Esophagus squamous epithelium (tissue), 5 donors: ENCODE measurements around the gene DIPK1B. TPM values are rescaled to one million over a fixed set of nuclear protein-coding genes. Genes with fewer than 3 reads are reported as not detected.

Source experiments
- DNase-seq: peaks from one replicate; lab custom pipeline; 2025; lab: John Stamatoyannopoulos, UW
- H3K27ac ChIP-seq, 4 donors: fragments of 200-600 bp; sonication (generic); one replicate each; pipeline ENCODE4 v1.5.1; 2016 to 2019; ENCODE audit warnings: mild to moderate bottlenecking in 1 of 4
- H3K27me3 ChIP-seq, 4 donors: fragments of 200-600 bp; sonication (generic); 1 replicate in 3 of 4; 2 replicates in 1 of 4; pipeline versions ENCODE4 v1.5.1 to v1.6.0; 2017 to 2021; ENCODE audit warnings: antibody characterized with exemption in 1 of 4
- H3K36me3 ChIP-seq, 3 donors: fragments of 200-600 bp; sonication (generic); one replicate each; pipeline ENCODE4 v1.5.1; 2016 to 2019
- H3K4me1 ChIP-seq, 3 donors: fragments of 200-600 bp; sonication (generic); one replicate each; pipeline ENCODE4 v1.5.1; 2017 to 2019
- H3K4me3 ChIP-seq, 4 donors: fragments of 200-600 bp; sonication (generic); 1 replicate in 3 of 4; 2 replicates in 1 of 4; pipeline ENCODE4 v1.5.1; 2016 to 2019; ENCODE audit warnings: mild to moderate bottlenecking in 2 of 4, moderate library complexity in 1 of 4
- H3K9me3 ChIP-seq, 3 donors: fragments of 200-600 bp; sonication (generic); one replicate each; pipeline ENCODE4 v1.5.1; 2016 to 2019
- CTCF ChIP-seq, 6 experiments: fragments of 450-650 bp in 4 of 6; fragments of 200-600 bp in 2 of 6; sonication (generic) in 2 of 6; IDR thresholded peaks; one replicate each; pipeline ENCODE4 v1.5.1; 2016 to 2019; ENCODE audit warnings: antibody characterized with exemption in 6 of 6, mild to moderate bottlenecking in 4 of 6, moderate library complexity in 4 of 6
- POLR2A ChIP-seq, 4 donors: fragments of 450-650 bp; IDR thresholded peaks; one replicate each; pipeline ENCODE4 v1.6.1; 2017; ENCODE audit warnings: antibody characterized with exemption in 4 of 4, mild to moderate bottlenecking in 4 of 4, moderate library complexity in 3 of 4
- WGBS, 2 donors: methylation state at CpG; one replicate each; pipeline ENCODE4 v1.1.5; 2018; 5-methylcytosine and 5-hydroxymethylcytosine counted together
- intact Hi-C: fragments of 100-400 bp; cut with DNase I; formaldehyde crosslinking; loops from one replicate; pipeline ENCODE4 v1.15.0; 2022
- total RNA-seq, 4 donors: library from RNA; depleted of rRNA; stranded (reverse); fragments of >200 nt; gene quantifications; one replicate each; pipeline ENCODE4 v1.1.0, GENCODE V29; 2016
- donor health status: DM: yes; HTN: yes; CAD: no.

Gene DIPK1B
- total RNA-seq, 4 donors from 2014 or later: 0.48 to 6.3 (median 1.1) TPM

DNA sequence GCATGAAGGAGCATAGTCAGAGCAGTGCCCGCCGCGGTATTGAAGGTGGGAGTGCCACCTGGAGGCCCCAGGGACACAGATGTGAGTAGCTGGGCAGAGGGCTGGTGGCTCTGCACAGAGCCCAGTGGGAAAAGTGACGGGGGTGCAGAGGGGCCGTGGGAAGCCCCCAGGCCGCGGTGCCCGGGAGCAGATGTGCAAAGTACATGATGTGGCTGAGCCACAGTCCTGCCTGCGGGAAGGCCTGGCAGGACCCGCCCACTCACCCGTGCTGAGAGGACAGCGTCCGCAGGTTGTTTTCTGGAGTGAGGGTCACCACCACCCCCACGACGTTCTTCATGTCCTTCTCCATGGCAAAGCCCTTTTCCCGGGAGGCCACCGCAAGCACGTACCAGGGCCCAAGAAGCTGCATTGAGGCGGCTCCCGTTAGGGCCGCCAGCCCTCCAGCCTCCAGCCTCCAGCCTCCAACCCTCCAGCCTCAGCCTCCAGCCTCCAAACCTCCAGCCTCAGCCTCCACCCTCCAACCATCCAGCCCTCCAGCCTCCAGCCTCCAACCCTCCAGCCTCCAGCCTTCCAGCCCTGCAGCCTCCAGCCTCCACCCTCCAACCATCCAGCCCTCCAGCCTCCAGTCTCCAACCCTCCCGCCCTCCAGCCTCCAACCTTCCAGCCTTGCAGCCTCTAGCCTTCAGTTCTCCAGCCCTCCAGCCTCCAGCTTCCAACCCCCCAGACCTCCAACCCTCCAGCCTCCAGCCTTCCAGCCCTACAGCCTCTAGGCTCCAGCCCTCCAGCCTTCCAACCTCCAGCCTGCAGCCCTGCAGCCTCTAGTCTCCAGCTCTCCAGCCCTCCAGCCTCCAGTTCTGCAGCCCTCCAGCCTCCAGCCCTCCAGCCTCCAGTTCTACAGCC is 35.0 kb downstream of the DIPK1B start:
- no peak overlapping the region for H3K27ac ChIP-seq
- peaks cover 0 to 10% (median 3%) of the 10 kb centered on the region in 3 donors for H3K9me3 ChIP-seq
- H3K36me3 ChIP-seq: no peaks in the 10 kb centered on the region
- H3K27me3 ChIP-seq: peaks cover 0 to 49% (median 6%) of the 10 kb centered on the region in 4 donors
- no peak for TF ChIP-seq POLR2A (IDR thresholded peaks at IDR 0.05)
- no peak for TF ChIP-seq CTCF (IDR thresholded peaks at IDR 0.05)
- intact Hi-C loops: no loop called here
- no peak overlapping the region for H3K4me3 ChIP-seq
- peaks cover 12 to 25% (median 12%) of the 10 kb centered on the region in 3 donors for H3K4me1 ChIP-seq
- DNase-seq: no peak
- WGBS, 2 donors: 81 to 86% methylated on average over 9 to 15 of the region's 22 CpGs

GRCh38 chr9:136748201-136748600 is 35.8 kb downstream of the DIPK1B start, which contains the start of gene LCN6:
Gene LCN6, minus strand, starts transcription at chr9:136748525. Its CDS starts 42 bp downstream, at chr9:136748483.
- Histone ChIP-seq H3K27me3 (peaks cover 0 to 42% (median 0%) of the 10 kb centered on the region in 4 donors), H3K36me3 (no peaks in the 10 kb centered on the region), H3K27ac (peak within 1 kb of the TSS in 3 of 4 donors; percentile 6 to 55 (median 43)), H3K4me1 (peaks cover 4 to 18% (median 4%) of the 10 kb centered on the region in 3 donors), H3K9me3 (peaks cover 0 to 10% (median 3%) of the 10 kb centered on the region in 3 donors), H3K4me3 (no peak within 1 kb of the TSS)
- intact Hi-C loops: no loop called here
- TF ChIP-seq POLR2A (IDR thresholded peaks at IDR 0.05): no peak
- 28 to 90% methylated on average over 2 to 3 of the region's 8 CpGs for WGBS, 2 donors
- no peak for DNase-seq

GRCh38 chr9:136748666-136749611 is 36.6 kb downstream of the DIPK1B start:
- Histone ChIP-seq H3K4me3 (no peak overlapping the region), H3K9me3 (peaks cover 0 to 10% (median 3%) of the 10 kb centered on the region in 3 donors), H3K4me1 (peaks cover 0 to 10% (median 0%) of the 10 kb centered on the region in 3 donors), H3K27me3 (peaks cover 0 to 42% (median 0%) of the 10 kb centered on the region in 4 donors), H3K36me3 (no peaks in the 10 kb centered on the region), H3K27ac (peak overlapping the region in 3 of 4 donors; percentile 6 to 55 (median 43))
- 73 to 75% methylated on average over 11 to 14 of the region's 21 CpGs for WGBS, 2 donors
- intact Hi-C loops: no loop called here
- TF ChIP-seq CTCF (IDR thresholded peaks at IDR 0.05) (no peak), POLR2A (IDR thresholded peaks at IDR 0.05) (no peak)
- no peak for DNase-seq

DNA sequence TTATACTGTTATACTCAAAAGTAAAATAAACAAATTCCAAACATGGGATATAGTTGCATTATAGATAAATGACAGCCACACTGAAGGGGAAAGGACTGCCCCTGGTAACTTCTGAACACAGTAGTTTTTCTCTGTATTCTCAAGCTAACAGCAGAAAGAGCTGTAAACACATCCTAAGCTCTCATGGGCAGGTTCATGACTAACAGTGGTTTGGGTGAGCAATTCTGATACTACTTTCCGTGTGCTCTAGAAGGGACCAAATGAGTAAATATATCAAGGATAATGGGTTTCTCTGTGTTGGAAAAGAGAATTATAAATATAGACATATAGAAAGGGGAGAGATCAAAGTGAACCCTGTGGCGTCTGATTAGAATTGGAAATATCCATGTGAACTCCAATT is 38.2 kb downstream of the DIPK1B start:
- Histone ChIP-seq H3K9me3 (peaks cover 0 to 11% (median 3%) of the 10 kb centered on the region in 3 donors), H3K4me1 (peaks cover 0 to 10% (median 0%) of the 10 kb centered on the region in 3 donors), H3K4me3 (no peak overlapping the region), H3K36me3 (no peaks in the 10 kb centered on the region), H3K27me3 (peaks cover 0 to 39% (median 0%) of the 10 kb centered on the region in 4 donors), H3K27ac (no peak overlapping the region)
- no peak for DNase-seq
- 25 to 36% methylated on average over 2 of the region's 2 CpGs for WGBS, 2 donors
- intact Hi-C loops: no loop called here
- no peak for TF ChIP-seq CTCF (IDR thresholded peaks at IDR 0.05)
- TF ChIP-seq POLR2A (IDR thresholded peaks at IDR 0.05): no peak

DNA sequence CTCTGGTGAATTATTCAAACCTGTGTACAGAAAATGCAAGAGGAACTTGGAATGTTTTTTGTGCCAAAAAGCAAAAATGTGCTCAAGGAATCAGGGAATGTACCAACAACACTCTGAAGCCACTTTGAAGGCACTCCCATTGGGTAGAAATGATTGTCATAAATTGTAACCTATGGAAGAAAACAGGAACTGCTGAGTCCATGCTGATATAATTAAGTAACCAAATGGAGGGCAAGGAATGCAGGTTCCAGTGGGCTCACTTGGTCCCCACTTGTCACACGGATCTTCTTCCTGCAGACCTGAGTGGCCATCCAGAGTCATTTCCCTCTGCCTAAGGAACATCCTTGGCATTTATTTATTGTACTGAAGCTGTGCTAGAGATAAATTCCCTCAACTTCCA is 38.9 kb downstream of the DIPK1B start:
- DNase-seq: no peak
- no peak overlapping the region for H3K27ac ChIP-seq
- TF ChIP-seq CTCF (IDR thresholded peaks at IDR 0.05) (no peak), POLR2A (IDR thresholded peaks at IDR 0.05) (no peak)
- peaks cover 0 to 19% (median 3%) of the 10 kb centered on the region in 3 donors for H3K9me3 ChIP-seq
- 83 to 87% methylated on average over 1 of the region's 1 CpG for WGBS, 2 donors
- H3K36me3 ChIP-seq: no peaks in the 10 kb centered on the region
- intact Hi-C loops: no loop called here
- H3K27me3 ChIP-seq: peaks cover 0 to 34% (median 0%) of the 10 kb centered on the region in 4 donors
- no peak overlapping the region for H3K4me3 ChIP-seq
- H3K4me1 ChIP-seq: peaks cover 0 to 10% (median 0%) of the 10 kb centered on the region in 3 donors
